Central memory CD8-positive, alpha-beta T cell (primary cell): ENCODE results near the gene ABTB2.

Experiments used
- ATAC-seq: fragments of 150-1000 bp; cut with Tn5 transposase; replicated peaks from 2 replicates; pipeline ENCODE4 v1.10.0; 2022; ENCODE audit warnings: mild to moderate bottlenecking, moderate FRiP score, moderate number of reproducible peaks; ENCODE audit not compliant: poor library complexity, severe bottlenecking; ENCODE audit errors: extremely low read depth
- DNase-seq, 2 donors: peaks; one replicate each; pipeline ENCODE4 v3.0.0; 2021; ENCODE audit warnings: low spot score in 2 of 2
- H3K27ac Mint-ChIP-seq: one replicate; pipeline ENCODE4 v1.8.0; 2022; ENCODE audit warnings: low read depth, mild to moderate bottlenecking, moderate library complexity, mixed read lengths
- H3K27me3 Mint-ChIP-seq: one replicate; pipeline ENCODE4 v1.8.0; 2022; ENCODE audit warnings: mixed read lengths
- H3K36me3 Mint-ChIP-seq: one replicate; pipeline ENCODE4 v1.8.0; 2022; ENCODE audit warnings: mild to moderate bottlenecking, moderate library complexity, mixed read lengths; ENCODE audit not compliant: insufficient read depth
- H3K4me1 Mint-ChIP-seq: one replicate; pipeline ENCODE4 v1.8.0; 2022; ENCODE audit warnings: mixed read lengths
- H3K4me3 Mint-ChIP-seq: one replicate; pipeline ENCODE4 v1.8.0; 2022; ENCODE audit warnings: mild to moderate bottlenecking, moderate library complexity, mixed read lengths
- H3K9me3 Mint-ChIP-seq: one replicate; pipeline ENCODE4 v1.8.0; 2022; ENCODE audit warnings: mixed read lengths

Gene ABTB2

DNA sequence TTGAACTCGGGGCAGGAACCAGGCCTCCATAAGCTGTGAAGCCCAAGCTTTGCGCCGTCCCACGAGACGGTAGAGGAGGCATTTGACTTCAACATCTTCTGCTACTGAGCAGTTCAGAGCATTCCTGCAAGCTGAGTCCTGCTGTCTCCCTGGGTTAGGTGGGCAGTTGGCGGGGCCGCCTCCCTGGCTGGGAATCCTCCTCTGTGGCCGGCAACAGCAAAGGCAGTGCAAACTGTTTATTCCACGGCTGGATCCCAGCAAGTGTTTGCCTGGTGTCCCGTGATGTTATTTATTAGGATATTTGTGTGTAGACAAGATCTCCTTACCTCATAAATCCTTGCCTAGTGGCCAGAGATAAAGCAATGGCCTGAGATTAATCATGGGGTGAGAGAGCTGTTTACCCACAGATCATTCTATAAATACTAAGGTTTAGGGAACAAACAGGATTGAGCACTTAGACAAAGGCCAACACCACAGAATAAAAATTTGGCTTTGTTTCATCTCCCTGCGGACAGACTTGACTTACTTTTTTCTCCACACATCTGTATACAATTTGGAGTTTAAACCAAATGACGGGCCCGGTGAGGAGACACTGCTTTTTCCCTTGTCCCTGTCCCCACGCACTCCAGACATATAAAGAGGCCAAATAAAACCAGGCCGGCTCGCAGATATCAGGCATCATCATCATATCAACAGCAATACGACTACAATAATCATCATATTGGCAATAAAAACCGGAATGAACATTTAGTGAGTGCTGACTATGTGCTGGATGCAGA lies 189.0 kb downstream of the ABTB2 start:
- Mint-ChIP-seq H3K4me3 (no peak overlapping the region), H3K36me3 (no peaks in the 10 kb centered on the region), H3K27me3 (peaks cover 12% of the 10 kb centered on the region), H3K4me1 (no peaks in the 10 kb centered on the region), H3K27ac (no peak overlapping the region), H3K9me3 (no peaks in the 10 kb centered on the region)
- no peak for DNase-seq
- ATAC-seq = no peak

DNA sequence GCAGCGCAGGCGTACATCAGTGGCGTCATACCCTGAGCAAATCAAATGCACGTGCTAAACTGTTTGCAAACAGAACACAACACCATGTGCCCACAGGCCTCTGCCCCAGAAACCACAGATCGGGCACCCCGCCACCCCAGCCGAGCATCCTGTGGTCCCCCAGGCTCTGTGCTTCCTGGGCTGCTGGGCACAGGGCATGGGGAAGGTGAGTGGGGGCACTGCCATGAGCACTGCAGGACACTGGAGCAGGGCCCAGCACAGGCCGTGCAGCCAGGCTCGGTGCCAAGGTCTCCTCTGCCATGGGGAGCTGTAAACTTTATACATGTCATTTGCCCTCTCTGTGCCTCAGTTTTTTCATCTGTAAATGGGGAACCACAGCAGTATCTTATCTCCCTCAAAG lies 189.8 kb downstream of the ABTB2 start:
- H3K27me3 Mint-ChIP-seq = peaks cover 12% of the 10 kb centered on the region
- DNase-seq = no peak
- no peaks in the 10 kb centered on the region for H3K4me1 Mint-ChIP-seq
- H3K9me3 Mint-ChIP-seq = no peaks in the 10 kb centered on the region
- no peak overlapping the region for H3K27ac Mint-ChIP-seq
- H3K4me3 Mint-ChIP-seq = no peak overlapping the region
- no peak for ATAC-seq
- H3K36me3 Mint-ChIP-seq = no peaks in the 10 kb centered on the region

DNA sequence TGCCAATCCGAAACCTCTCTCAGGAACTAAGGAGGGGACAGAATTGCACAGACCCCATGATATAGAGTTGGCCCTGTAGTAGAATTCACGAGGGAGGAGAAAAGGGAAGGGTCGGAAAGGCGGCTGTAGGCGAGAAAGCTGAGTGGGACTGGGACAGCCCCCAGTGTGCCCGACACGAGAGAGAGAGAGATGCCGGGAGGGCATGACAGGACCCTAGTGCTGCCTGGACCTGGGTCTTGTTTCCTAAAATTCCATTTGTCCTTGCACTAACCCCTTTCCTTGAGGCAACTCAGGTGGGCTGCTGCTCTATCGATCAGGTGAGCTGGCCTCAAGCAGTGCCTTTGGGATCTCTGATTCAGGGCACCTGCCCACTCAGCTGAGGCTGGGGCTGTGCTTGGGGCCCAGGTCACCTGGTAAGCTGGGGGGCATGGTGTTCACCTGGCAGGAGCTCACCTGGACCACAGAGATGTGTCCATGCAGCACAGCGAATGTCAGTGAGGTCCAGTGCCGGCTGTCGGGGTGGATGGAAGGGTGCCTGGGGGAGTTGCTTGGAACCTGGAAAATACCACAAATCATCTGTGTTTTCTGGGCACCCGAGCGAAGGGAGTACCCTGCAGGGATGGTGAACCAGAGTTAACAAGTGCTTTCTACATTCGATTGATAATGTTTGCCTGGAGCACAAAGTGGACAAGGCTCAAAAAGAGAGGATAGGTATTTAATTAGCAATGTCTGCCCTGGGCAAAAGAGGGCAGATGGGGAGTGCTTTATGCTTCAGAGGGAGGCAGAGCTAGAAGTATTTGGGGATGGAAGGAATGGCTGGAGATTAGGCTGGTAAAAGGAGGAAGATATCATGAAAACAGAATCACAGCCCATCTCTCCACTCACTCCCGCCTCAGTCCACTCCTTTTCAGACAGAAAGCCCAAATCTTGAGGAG lies 190.7 kb downstream of the ABTB2 start:
- DNase-seq (no peak), ATAC-seq (no peak)
- Mint-ChIP-seq H3K27me3 (peaks cover 12% of the 10 kb centered on the region), H3K27ac (no peak overlapping the region), H3K9me3 (no peaks in the 10 kb centered on the region), H3K4me3 (no peak overlapping the region), H3K4me1 (no peaks in the 10 kb centered on the region), H3K36me3 (no peaks in the 10 kb centered on the region)

DNA sequence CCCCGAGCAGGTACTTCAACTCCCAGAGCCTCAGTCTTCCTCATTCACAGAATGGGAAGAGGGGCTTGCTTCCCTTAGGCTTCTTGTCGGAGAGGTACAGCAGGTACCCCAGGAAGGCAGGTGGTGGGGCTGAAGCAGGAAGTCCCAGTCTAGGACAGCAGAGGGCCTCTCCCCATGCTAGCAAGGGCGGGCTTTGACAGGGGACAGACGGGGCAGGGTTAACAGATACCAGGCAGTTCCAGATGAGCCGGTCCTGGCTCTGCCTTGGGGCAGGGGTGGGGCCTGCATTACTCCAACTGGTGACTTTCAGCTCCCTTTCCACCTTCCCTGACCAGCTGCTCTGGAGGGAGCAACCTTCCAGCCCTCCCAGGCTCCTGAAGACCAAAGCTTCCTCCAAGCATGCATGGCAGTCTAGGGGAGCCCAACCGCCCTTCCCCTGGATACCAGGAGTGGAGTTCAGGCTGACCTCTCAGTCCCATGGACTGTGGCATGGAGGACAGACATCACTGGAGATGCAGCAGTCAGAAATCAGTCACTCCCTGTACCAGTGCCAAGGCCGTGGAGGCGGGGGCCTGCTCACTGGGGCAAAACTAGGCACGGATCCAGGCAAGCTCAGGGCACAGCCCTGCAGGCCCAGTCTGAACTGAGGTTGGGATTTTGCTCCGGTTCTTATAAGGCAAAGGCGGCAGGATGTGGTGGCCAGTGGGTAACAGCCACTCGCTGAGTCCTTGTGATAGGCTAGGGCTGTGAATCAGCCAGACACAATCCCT lies 191.8 kb downstream of the ABTB2 start:
- no peak for ATAC-seq
- Mint-ChIP-seq H3K27me3 (peaks cover 12% of the 10 kb centered on the region), H3K27ac (no peak overlapping the region), H3K4me3 (no peak overlapping the region), H3K4me1 (peaks cover 8% of the 10 kb centered on the region), H3K36me3 (no peaks in the 10 kb centered on the region), H3K9me3 (no peaks in the 10 kb centered on the region)
- no peak for DNase-seq

DNA sequence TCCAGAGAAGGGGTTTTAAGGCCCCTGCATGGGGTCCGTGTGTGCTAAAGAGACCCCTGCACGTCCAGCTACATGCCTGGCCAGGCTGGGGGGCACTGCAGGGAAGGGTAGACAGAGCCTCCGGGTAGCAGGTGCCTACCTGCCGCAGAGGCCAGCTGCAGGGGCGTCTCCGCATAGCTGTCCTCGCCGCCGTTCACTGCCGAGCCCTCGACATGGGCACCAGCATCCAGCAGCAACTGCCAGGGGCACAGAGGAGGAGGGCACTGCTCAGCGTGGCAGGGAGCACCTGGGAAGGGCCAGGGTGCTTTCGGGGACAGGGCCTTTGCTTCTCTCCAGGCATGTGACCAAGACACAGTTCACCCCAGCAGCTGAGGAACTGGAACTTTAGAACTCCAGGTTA lies 192.7 kb downstream of the ABTB2 start:
- Mint-ChIP-seq H3K27me3 (peaks cover 12% of the 10 kb centered on the region), H3K4me1 (peaks cover 8% of the 10 kb centered on the region), H3K27ac (no peak overlapping the region), H3K9me3 (no peaks in the 10 kb centered on the region), H3K36me3 (no peaks in the 10 kb centered on the region), H3K4me3 (no peak overlapping the region)
- DNase-seq (no peak), ATAC-seq (no peak)

DNA sequence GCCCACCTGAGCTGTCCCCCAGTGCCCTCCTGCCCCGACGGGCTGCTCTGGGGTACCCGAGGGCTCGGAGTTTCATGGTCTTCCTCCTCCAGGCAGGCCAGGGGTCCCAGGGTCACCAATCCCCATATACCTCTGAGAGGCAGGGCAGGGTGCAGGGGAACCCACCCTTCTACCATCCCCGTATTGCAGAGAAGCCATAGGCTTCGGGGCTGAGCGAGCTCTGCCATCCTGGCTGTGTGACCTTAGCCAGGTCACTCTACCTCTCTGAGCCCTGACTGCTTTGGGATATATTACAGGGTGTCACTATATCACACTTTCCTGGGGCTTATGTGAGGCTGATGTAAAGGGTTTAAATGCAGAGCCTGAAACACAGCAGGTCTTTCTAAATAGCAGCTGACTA lies 195.0 kb downstream of the ABTB2 start:
- H3K27me3 Mint-ChIP-seq = peaks cover 12% of the 10 kb centered on the region
- peaks cover 8% of the 10 kb centered on the region for H3K4me1 Mint-ChIP-seq
- no peak for DNase-seq
- H3K4me3 Mint-ChIP-seq = no peak overlapping the region
- ATAC-seq = no peak
- H3K27ac Mint-ChIP-seq = no peak overlapping the region
- no peaks in the 10 kb centered on the region for H3K9me3 Mint-ChIP-seq
- H3K36me3 Mint-ChIP-seq = no peaks in the 10 kb centered on the region

DNA sequence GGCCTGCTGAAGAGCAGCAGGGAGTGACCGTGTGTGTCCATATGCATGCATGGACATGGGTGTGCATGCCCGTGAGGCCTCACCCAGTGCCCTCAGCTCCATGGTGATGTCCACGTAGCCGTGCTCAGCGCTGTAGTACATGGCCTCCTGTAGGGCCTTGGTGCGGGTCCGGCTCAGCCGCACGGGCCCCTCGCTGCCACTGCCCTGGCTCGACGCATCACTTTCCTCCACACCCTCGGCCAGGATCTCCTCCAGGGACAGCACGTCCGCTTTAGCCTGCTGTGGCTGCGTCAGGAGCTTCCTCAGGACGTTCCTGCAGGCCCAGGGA lies 195.4 kb downstream of the ABTB2 start:
- DNase-seq (no peak), ATAC-seq (no peak)
- no peaks in the 10 kb centered on the region for H3K9me3 Mint-ChIP-seq
- H3K36me3 Mint-ChIP-seq = no peaks in the 10 kb centered on the region
- no peak overlapping the region for H3K27ac Mint-ChIP-seq
- peaks cover 8% of the 10 kb centered on the region for H3K4me1 Mint-ChIP-seq
- no peak overlapping the region for H3K4me3 Mint-ChIP-seq
- peaks cover 12% of the 10 kb centered on the region for H3K27me3 Mint-ChIP-seq

DNA sequence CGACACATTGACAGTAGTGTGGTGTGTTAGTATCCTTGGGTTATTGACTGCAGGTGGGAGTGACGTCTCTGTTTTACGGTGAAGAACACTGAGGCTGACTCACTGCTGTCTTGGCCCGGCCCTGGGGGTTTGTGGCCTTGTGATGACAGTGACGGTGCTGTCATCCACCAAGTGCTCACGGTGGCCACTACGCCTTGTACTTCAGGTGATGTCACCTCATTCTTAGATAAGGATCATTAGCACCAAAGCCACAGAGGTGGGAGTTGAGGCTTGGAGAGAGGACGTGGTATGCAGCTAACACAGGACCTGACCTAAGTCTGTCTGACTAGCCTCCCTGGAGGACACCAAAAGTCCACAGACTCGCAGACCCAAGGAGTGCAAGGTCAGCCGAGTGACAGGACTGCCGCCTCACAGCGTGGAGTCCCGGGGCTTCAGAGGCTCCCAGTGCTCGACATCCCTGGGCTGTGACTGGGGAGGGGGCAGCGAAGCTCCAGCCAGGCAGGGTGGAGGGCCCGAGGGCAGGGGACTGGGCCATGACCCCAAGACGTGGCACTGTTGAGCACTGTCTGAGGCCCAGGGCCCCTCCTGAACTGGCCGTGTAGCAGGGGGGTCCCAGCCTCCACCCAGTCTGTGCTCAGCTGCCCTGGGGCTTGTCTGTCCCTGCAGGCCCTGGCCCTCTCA lies 195.9 kb downstream of the ABTB2 start:
- ATAC-seq (peak; percentile 75), DNase-seq (peak in 1 of 2 donors; percentile 23)
- H3K36me3 Mint-ChIP-seq = no peaks in the 10 kb centered on the region
- H3K27ac Mint-ChIP-seq = no peak overlapping the region
- H3K4me1 Mint-ChIP-seq = peaks cover 8% of the 10 kb centered on the region
- no peaks in the 10 kb centered on the region for H3K9me3 Mint-ChIP-seq
- H3K4me3 Mint-ChIP-seq = no peak overlapping the region
- H3K27me3 Mint-ChIP-seq = peaks cover 7% of the 10 kb centered on the region

DNA sequence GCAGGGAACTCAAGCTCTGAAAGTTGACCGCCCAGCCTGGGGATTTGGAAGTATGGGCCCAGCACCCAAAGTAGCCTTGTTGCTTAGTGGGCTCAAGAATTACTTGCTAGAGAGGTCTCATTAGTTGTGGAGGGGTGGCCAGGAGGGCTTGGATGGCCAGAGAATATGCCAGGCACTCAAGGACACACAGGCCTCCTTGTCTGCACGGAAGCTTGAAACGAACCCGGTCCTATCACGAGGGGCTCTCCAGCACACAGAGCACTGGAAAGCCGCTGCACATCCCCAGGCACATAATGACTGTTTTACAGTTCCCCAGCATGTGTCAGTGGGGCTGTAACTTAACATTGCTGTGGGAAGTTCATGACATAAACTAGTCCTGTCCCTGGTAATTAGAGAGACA lies 196.4 kb downstream of the ABTB2 start:
- peaks cover 1% of the 10 kb centered on the region for H3K27me3 Mint-ChIP-seq

DNA sequence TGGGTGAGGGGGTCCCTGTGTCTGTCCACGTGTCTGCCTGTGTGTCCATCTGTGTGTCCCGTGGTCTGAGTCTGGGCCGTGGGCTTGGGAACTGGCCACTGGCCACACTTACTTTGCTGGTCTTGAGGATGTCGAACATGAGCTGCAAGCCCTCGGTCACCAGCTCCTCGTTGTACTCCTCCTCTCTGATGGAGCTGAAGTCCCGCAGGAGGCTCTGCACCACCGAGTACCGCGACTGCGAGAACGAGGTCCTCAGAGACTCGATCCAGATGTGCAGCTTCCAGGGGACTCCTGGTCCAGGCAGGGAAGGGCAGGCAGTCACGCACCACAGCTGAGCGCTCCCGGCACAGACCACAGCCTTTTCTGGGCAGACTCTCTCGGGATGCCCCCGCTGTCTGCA lies 197.0 kb downstream of the ABTB2 start:
- no peaks in the 10 kb centered on the region for H3K27me3 Mint-ChIP-seq
- H3K9me3 Mint-ChIP-seq = no peaks in the 10 kb centered on the region
- peaks cover 8% of the 10 kb centered on the region for H3K4me1 Mint-ChIP-seq
- H3K4me3 Mint-ChIP-seq = no peak overlapping the region
- ATAC-seq = no peak
- H3K27ac Mint-ChIP-seq = no peak overlapping the region
- no peaks in the 10 kb centered on the region for H3K36me3 Mint-ChIP-seq
- DNase-seq = no peak

More for the DNA sequence above, 196.4 kb downstream of the ABTB2 start:
- Mint-ChIP-seq H3K27ac (no peak overlapping the region), H3K9me3 (no peaks in the 10 kb centered on the region), H3K4me1 (peaks cover 8% of the 10 kb centered on the region), H3K36me3 (no peaks in the 10 kb centered on the region), H3K4me3 (no peak overlapping the region)
- DNase-seq (no peak), ATAC-seq (no peak)

DNA sequence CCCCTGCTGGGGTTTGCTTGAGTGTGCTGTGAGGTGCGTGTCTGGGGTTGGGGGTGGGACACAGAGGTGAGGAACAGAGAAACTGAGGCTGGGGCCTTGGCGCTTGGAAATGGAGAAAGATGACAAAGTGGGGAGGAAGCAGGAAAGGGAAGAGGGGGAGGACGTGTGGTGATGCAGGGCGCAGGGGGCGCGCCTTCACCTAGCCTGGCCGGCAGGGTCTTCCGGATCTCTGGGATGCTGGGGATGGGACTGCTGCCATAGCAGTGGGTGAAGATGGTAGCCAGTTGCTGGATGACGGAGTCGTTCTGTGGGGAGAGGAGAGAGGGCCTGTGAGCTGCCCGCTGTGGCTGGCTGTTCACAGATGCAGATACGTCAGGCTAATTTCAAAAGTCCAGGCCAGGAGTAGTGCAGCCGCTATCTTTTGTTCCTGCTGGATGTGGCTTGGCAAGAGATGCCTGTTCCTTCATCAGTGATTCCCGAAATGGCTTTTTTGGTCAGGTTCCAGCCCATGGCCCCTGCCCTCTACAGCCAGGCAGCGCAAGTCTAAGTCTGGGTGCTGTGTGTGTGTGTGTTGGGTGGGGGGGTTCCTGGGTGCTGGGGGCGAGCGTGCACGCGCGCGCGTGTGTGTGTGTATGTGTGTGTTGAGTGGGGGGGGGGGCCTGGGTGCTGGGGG lies 197.6 kb downstream of the ABTB2 start:
- Mint-ChIP-seq H3K4me3 (no peak overlapping the region), H3K27ac (no peak overlapping the region), H3K4me1 (peaks cover 8% of the 10 kb centered on the region), H3K27me3 (no peaks in the 10 kb centered on the region), H3K9me3 (no peaks in the 10 kb centered on the region), H3K36me3 (no peaks in the 10 kb centered on the region)
- ATAC-seq (no peak), DNase-seq (no peak)

DNA sequence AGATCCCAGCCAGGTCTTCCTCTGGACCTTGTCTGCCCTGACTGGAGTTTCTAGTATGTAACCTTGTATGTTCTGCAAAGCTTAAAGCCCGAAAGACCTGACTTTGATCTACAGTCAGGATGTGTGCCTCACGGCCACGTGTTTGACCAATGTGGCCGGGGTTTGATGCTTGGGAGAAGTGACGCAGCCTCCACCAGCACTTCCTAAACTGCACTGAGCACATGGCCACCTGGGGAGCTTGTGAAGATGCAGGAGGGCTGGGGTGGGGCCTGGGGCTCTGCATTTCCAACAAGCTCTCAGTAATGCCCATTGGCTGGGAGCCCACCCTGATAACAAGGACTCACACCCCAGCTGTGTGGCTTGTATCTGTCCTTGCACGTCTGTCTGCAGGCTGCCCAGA lies 199.1 kb downstream of the ABTB2 start:
- no peaks in the 10 kb centered on the region for H3K27me3 Mint-ChIP-seq
- H3K4me1 Mint-ChIP-seq = peaks cover 8% of the 10 kb centered on the region
- H3K36me3 Mint-ChIP-seq = no peaks in the 10 kb centered on the region
- DNase-seq (no peak), ATAC-seq (no peak)
- no peak overlapping the region for H3K4me3 Mint-ChIP-seq
- no peaks in the 10 kb centered on the region for H3K9me3 Mint-ChIP-seq
- H3K27ac Mint-ChIP-seq = no peak overlapping the region
